DND-41 (cell line): ENCODE results near the gene HES6.

Source experiments
- EZH2 ChIP-seq: IDR thresholded peaks from 3 replicates; pipeline ENCODE4 v1.6.1; 2012; ENCODE audit warnings: borderline replicate concordance, low read depth, mild to moderate bottlenecking, moderate library complexity, low read length, inconsistent platforms; ENCODE audit not compliant: severe bottlenecking
- TF ChIP-seq, protein P1 (sequence below): IDR thresholded peaks from 2 replicates; pipeline ENCODE4 v1.5.1; 2012; ENCODE audit warnings: borderline replicate concordance, low read length, moderate library complexity, mild to moderate bottlenecking; ENCODE audit not compliant: poor library complexity, severe bottlenecking; ENCODE audit errors: extremely low read depth

DNA sequence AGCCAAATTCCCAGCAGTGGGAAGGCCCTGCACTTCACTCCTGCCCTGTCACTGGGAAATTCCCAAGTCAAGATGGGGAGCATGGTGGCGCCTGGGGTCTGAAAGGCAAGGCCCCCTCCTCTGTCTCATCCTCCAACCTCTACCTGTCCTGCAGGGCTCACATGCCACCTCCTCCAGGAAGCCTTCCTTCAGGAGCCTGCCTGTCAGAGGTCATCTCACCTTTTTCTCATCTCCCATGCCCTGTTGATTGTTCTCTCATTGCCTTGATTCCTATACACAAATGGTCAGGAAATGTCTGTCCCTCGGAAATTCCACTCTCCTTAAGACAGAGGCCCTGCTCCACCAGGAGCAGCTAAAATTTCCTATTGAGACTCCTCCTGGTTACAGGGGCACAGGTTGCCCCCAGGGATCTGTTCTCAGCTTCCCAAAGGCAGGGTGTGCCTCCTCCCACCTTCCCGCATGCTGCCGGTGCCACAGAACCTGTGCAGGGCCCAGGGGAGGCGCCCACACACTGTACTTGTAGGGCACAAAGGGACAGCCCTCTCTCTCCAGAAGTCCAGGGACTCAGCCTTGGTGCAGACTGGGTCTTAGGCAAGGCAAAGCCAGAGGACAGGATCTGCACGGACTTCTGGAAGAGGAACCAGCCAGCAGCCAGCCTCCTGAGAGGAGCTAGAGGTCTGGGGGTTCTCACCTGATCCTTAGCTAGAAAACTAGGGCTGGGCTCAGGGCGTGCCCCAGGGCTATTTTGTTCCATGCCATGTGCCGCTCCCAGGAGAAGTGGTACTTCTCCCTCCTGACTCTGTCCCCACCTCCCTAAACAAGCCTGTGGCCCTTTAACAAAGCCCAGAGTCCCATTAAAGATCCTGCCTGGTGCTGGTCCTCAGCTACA, 12.9 kb downstream of the HES6 start:
- no peak for TF ChIP-seq EZH2
- TF ChIP-seq, protein P1, sequence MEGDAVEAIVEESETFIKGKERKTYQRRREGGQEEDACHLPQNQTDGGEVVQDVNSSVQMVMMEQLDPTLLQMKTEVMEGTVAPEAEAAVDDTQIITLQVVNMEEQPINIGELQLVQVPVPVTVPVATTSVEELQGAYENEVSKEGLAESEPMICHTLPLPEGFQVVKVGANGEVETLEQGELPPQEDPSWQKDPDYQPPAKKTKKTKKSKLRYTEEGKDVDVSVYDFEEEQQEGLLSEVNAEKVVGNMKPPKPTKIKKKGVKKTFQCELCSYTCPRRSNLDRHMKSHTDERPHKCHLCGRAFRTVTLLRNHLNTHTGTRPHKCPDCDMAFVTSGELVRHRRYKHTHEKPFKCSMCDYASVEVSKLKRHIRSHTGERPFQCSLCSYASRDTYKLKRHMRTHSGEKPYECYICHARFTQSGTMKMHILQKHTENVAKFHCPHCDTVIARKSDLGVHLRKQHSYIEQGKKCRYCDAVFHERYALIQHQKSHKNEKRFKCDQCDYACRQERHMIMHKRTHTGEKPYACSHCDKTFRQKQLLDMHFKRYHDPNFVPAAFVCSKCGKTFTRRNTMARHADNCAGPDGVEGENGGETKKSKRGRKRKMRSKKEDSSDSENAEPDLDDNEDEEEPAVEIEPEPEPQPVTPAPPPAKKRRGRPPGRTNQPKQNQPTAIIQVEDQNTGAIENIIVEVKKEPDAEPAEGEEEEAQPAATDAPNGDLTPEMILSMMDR, result no peak
